GM11168 (cell line): ENCODE results near the gene ETV1.

Experiments used
- in situ Hi-C: fragments of 300-500 bp; cut with MboI; formaldehyde crosslinking; loops from one replicate; pipeline ENCODE4 v1.12.0; 2022; ENCODE audit warnings: low sequenced_read_pairs; ENCODE audit not compliant: unreplicated experiment

Gene ETV1

GRCh38 chr7:13841284-13841683 lies 148.2 kb downstream of the ETV1 start:
- in situ Hi-C loops = no loop called here
